Measurements from ENCODE around the gene SLC22A7.

Gene SLC22A7

GRCh38 chr6:43273707-43274106 is 24.4 kb upstream of the SLC22A7 start:
- Histone ChIP-seq H3K4me3 (no peak overlapping the region), H3K27me3 (ENCODE audit: low read depth) (no peaks in the 10 kb centered on the region), H3K4me1 (peaks cover 17% of the 10 kb centered on the region), H3K9me3 (no peaks in the 10 kb centered on the region), H3K36me3 (replicated peaks) (no peaks in the 10 kb centered on the region)
- in situ Hi-C loops (cut with MboI; ENCODE audit: low sequenced_read_pairs), result no loop called here
- no peak for DNase-seq (ENCODE audit: low spot score in 2 of 2)

GRCh38 chr6:43274127-43274915 is 23.7 kb upstream of the SLC22A7 start:
- no peak for DNase-seq (ENCODE audit: low spot score in 2 of 2)
- no peak overlapping the region for H3K4me3 ChIP-seq
- in situ Hi-C loops (cut with MboI; ENCODE audit: low sequenced_read_pairs), result no loop called here

GRCh38 chr6:43274916-43275597 is 23.0 kb upstream of the SLC22A7 start:
- Histone ChIP-seq H3K4me1 (peaks cover 5% of the 10 kb centered on the region), H3K9me3 (no peaks in the 10 kb centered on the region), H3K4me3 (no peak overlapping the region), H3K36me3 (replicated peaks) (no peaks in the 10 kb centered on the region), H3K27me3 (ENCODE audit: low read depth) (no peaks in the 10 kb centered on the region)
- DNase-seq (ENCODE audit: low spot score in 2 of 2), result no peak
- in situ Hi-C loops (cut with MboI; ENCODE audit: low sequenced_read_pairs), result no loop called here

More at GRCh38 chr6:43274127-43274915, 23.7 kb upstream of the SLC22A7 start:
- Histone ChIP-seq H3K9me3 (no peaks in the 10 kb centered on the region), H3K36me3 (replicated peaks) (no peaks in the 10 kb centered on the region), H3K4me1 (peaks cover 13% of the 10 kb centered on the region), H3K27me3 (ENCODE audit: low read depth) (no peaks in the 10 kb centered on the region)

DNA sequence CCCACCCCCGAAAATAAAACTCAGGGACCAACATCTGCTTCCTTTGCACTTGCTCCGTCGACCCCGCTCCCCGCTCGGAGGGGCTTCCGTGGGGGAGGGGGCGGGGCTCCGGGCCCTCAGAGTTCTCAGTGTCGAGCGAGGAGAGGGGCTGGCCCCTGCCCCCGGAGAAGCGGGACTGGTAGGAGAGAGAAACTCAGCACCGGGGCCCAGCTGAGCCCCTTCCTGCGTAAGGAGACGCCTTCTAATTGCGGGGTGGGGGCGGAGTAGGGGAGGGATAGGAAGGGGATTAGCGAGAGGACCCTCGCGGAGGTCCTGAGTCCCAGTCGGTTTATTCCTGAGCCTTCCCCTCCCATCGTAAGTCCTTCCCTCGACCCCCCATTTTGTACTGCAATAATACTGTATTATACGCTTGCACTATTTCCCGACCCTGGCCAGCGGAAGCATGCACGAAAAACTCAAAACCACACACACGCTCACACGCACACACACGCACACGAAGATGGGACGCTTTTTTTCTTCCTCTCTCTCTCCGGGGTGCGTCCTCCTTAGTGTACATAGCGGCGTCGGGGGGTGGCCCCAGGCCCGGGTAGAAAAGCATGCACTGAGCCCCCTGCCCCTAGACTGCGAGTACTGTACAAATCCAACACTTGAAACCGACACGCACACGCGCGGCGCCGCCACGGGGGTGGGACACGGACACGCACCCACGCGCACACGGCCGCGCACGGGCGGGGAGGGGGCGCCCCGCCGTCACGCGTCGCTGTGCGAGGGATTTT is 22.1 kb upstream of the SLC22A7 start:
- no peak for DNase-seq (ENCODE audit: low spot score in 2 of 2)
- Histone ChIP-seq H3K4me1 (no peaks in the 10 kb centered on the region), H3K4me3 (no peak overlapping the region), H3K36me3 (replicated peaks) (no peaks in the 10 kb centered on the region), H3K9me3 (no peaks in the 10 kb centered on the region), H3K27me3 (ENCODE audit: low read depth) (no peaks in the 10 kb centered on the region)
- in situ Hi-C loops (cut with MboI; ENCODE audit: low sequenced_read_pairs), result no loop called here

- no peak for DNase-seq (ENCODE audit: low spot score in 2 of 2)
- Histone ChIP-seq H3K4me3 (no peak overlapping the region), H3K27me3 (ENCODE audit: low read depth) (0 out of 2 replicates have a peak, but pooled peaks cover 4% of the 10 kb centered on the region), H3K4me1 (no peaks in the 10 kb centered on the region), H3K36me3 (replicated peaks) (no peaks in the 10 kb centered on the region), H3K9me3 (no peaks in the 10 kb centered on the region)
- in situ Hi-C loops (cut with MboI; ENCODE audit: low sequenced_read_pairs), result no loop called here
Measured at GRCh38 chr6:43276577-43277305, 21.3 kb upstream of the SLC22A7 start.

- DNase-seq (ENCODE audit: low spot score in 2 of 2), result no peak
- Histone ChIP-seq H3K4me1 (no peaks in the 10 kb centered on the region), H3K27me3 (ENCODE audit: low read depth) (peaks cover 8% of the 10 kb centered on the region; the same call in 1 of the 2 replicates), H3K4me3 (no peak overlapping the region), H3K36me3 (replicated peaks) (no peaks in the 10 kb centered on the region), H3K9me3 (no peaks in the 10 kb centered on the region)
- in situ Hi-C loops (cut with MboI; ENCODE audit: low sequenced_read_pairs), result no loop called here
Measured at GRCh38 chr6:43277306-43277642, 20.8 kb upstream of the SLC22A7 start.

DNA sequence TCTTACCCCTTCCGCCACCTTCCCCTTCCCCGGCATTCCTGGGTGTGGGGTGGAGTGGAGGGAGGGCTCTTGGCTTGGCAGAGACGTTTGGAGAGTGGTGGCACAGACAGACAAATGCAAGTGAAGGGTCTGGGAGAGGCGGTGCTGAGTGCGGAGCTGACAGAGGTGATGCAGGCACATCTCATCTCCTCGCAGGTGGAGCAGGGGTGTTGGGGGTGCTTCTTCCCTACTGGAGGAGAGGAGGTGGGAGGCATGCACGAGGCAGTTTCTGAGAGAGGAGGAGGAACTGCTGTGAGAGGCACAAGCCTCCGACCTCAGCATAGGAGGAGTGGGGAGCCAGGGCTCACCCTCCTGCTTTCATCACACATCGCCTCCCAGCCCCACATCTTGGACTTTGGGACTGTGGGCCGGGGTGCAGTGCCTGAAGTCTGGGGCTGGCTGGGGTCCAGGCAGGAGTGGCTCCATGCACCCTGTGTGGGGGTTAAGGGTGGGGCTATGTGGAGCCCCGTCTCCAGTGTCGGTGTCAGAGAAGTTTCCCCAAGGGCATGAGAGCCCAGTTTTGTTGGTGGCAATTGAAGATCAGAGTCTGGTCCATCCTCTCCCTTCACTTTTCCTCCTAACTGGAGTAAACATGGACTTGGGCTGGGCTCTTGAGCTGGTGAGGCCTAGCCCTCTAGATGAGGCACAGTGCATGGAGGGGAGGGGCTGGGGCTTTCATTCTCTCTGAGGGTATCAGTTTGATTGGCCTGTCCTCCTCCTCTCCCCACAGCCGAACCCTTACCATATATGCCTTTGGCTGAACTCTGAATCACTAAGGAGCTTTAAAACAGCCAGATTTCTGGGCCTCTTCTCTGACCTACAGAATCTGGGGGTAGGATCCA is 20.2 kb upstream of the SLC22A7 start:
- DNase-seq (ENCODE audit: low spot score in 2 of 2), result no peak
- Histone ChIP-seq H3K36me3 (replicated peaks) (no peaks in the 10 kb centered on the region), H3K4me3 (no peak overlapping the region), H3K4me1 (no peaks in the 10 kb centered on the region), H3K9me3 (no peaks in the 10 kb centered on the region), H3K27me3 (ENCODE audit: low read depth) (peaks cover 9% of the 10 kb centered on the region; the same call in 1 of the 2 replicates)
- in situ Hi-C loops (cut with MboI; ENCODE audit: low sequenced_read_pairs), result no loop called here

DNA sequence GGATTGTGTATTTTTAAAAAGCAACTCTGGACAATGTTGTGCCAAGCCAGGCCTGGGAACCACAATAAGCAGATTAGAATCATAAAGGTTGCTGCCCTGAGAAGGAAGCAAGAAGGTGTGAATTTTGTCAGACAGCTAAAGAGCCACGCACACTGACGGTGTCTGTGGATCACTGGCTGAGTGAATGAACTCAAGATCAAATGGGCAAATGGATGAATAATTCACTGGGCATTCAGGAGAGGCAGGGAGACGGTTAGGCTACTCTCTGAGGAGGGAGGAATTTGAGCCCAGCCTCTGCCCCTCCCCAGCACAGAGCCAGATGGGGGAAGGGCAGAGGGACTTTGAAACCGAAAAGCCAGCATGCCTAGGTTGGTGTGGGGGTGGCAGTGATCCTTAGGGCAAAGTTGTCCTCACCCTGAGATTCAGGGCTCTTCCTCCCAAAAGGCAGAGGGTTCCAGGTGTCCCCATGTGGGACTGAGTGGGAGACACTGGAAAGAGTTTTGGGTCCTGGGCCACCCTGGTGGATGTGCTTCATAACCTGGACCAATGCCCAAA is 19.5 kb upstream of the SLC22A7 start:
- in situ Hi-C loops (cut with MboI; ENCODE audit: low sequenced_read_pairs), result no loop called here
- H3K4me1 ChIP-seq, result no peaks in the 10 kb centered on the region
- H3K27me3 ChIP-seq (ENCODE audit: low read depth), result peaks cover 15% of the 10 kb centered on the region; the same call in 1 of the 2 replicates
- no peaks in the 10 kb centered on the region for H3K36me3 ChIP-seq (replicated peaks)
- no peaks in the 10 kb centered on the region for H3K9me3 ChIP-seq
- DNase-seq (ENCODE audit: low spot score in 2 of 2), result no peak
- H3K4me3 ChIP-seq, result no peak overlapping the region

DNA sequence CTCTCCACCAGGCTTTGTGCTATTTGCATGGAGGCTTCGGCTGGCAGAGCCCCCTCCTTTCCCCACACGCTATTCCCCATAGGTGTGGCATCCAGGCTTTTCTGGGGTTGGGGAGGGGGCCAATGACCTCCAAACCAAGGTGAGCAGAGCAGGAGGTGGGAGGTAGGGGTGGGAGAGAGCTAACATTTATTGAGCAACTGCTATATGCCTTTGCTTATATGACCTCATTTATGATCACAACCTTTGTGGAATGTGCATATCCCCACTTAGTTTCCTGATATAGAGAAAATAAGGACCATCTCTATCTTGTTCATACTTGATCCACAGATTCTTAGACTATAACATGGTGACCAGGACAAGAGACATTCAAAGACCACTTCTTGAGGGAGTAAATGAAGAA is 17.8 kb upstream of the SLC22A7 start:
- in situ Hi-C loops (cut with MboI; ENCODE audit: low sequenced_read_pairs), result no loop called here
- H3K27me3 ChIP-seq (ENCODE audit: low read depth), result peaks cover 28% of the 10 kb centered on the region
- DNase-seq (ENCODE audit: low spot score in 2 of 2), result no peak
- no peak overlapping the region for H3K4me3 ChIP-seq
- H3K9me3 ChIP-seq, result no peaks in the 10 kb centered on the region
- H3K36me3 ChIP-seq (replicated peaks), result no peaks in the 10 kb centered on the region
- no peaks in the 10 kb centered on the region for H3K4me1 ChIP-seq

DNA sequence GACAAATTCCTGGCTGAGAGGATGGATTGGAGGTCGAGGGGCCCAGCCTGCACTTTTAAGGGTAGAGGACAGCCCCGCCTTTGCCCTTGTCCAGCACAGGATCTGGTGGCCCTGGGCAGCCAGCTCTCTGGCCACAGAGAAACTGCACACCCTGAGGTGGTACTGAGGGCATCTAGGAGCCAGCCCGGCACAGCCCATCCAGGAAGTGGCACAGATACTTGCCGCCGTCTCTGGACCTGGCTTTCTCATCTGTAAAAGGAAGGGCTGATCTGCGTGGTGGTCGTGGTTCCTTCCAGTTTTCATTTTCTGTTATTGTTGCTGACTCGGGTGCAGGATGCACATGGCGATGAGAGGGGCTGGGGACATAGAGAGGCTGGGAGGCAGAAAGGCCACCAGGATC is 16.0 kb upstream of the SLC22A7 start:
- no peaks in the 10 kb centered on the region for H3K36me3 ChIP-seq (replicated peaks)
- in situ Hi-C loops (cut with MboI; ENCODE audit: low sequenced_read_pairs), result no loop called here
- H3K27me3 ChIP-seq (ENCODE audit: low read depth), result peaks cover 37% of the 10 kb centered on the region
- H3K4me3 ChIP-seq, result no peak overlapping the region
- no peaks in the 10 kb centered on the region for H3K4me1 ChIP-seq
- H3K9me3 ChIP-seq, result no peaks in the 10 kb centered on the region
- DNase-seq (ENCODE audit: low spot score in 2 of 2), result no peak

DNA sequence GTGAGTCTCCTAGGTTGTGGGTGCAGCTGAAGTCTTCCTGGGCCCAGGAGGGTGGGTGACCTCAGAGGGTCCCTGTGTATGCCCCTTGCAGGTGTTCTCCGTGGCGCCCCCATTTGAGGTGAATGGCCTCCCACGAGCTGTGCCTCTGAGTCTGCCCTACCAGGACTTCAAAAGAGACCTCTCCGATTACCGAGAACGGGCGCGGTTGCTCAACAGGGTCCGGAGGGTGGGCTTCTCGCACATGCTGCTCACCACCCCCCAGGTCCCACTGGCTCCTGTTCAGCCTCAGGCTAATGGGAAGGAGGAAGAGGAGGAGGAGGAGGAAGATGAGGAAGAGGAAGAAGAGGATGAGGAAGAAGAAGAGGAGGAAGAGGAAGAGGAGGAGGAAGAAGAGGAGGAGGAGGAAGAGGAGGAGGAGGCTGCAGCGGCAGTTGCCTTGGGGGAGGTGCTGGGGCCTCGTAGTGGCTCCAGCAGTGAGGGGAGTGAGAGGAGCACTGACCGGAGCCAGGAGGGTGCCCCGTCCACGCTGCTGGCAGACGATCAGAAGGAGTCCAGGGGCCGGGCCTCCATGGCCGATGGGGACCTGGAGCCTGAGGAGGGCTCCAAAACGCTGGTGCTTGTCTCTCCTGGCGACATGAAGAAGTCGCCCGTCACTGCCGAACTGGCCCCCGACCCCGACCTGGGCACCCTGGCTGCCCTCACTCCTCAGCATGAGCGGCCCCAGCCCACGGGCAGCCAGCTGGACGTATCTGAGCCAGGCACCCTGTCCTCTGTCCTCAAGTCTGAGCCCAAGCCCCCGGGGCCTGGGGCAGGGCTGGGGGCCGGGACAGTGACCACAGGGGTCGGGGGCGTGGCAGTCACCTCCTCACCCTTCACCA is 15.2 kb upstream of the SLC22A7 start:
- DNase-seq (ENCODE audit: low spot score in 2 of 2), result no peak
- in situ Hi-C loops (cut with MboI; ENCODE audit: low sequenced_read_pairs), result no loop called here
- Histone ChIP-seq H3K27me3 (ENCODE audit: low read depth) (peaks cover 37% of the 10 kb centered on the region), H3K4me1 (no peaks in the 10 kb centered on the region), H3K36me3 (replicated peaks) (no peaks in the 10 kb centered on the region), H3K4me3 (no peak overlapping the region), H3K9me3 (no peaks in the 10 kb centered on the region)

- no peak overlapping the region for H3K4me3 ChIP-seq
- no peaks in the 10 kb centered on the region for H3K4me1 ChIP-seq
- in situ Hi-C loops (cut with MboI; ENCODE audit: low sequenced_read_pairs), result no loop called here
- H3K9me3 ChIP-seq, result no peaks in the 10 kb centered on the region
- no peak for DNase-seq (ENCODE audit: low spot score in 2 of 2)
- no peaks in the 10 kb centered on the region for H3K36me3 ChIP-seq (replicated peaks)
- peaks cover 37% of the 10 kb centered on the region for H3K27me3 ChIP-seq (ENCODE audit: low read depth)
Measured at GRCh38 chr6:43283514-43283901, 14.6 kb upstream of the SLC22A7 start.

All from HAP-1 (cell line).